Middle frontal gyrus (tissue), 1 donor: Measurements from ENCODE around the gene SAE1.
A peak's percentile ranks its signal among the peaks of the same experiment; 100 is the strongest.
"Not testable (repeated sequence)": the region's sequence is repeated elsewhere in the genome, so short reads cannot be mapped to it uniquely, and the experiment has no call there.

ENCODE experiments used
- DNase-seq: peaks from one replicate; pipeline ENCODE4 v3.0.0-alpha.2; 2015; ENCODE audit warnings: low spot score; ENCODE audit errors: extremely low spot score

The SAE1 gene

DNA sequence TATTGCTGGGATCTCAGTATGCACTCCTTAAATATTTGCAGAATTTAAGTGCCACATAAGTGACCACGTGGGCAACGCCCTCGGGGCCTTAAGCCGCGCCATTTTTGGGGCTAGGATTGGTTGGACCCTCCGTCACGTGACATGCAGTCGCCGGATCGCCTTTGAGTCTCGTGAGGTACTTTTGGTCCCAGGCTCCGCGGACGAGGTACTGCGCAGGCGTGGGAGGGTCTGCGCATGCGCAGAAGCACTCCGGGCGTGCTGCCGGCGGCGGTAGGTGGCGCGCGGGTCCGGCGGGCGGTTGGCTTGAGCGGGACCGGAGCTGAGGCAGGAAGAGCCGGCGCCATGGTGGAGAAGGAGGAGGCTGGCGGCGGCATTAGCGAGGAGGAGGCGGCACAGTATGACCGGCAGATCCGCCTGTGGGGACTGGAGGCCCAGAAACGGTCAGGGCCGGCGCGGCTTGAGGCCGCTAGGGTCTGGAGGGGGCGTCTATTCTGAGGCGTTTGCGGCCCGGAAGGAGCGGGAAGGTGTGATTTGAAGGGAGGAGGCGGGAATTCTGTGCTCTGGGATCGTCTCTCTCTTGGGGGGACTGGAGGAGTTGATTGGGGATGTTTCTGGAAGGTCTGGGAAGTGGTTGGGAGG is at the start of gene SAE1:
TSS of gene SAE1 (plus strand) at position 247 of the 639 bp plus-strand sequence. CDS start at position 343, 96 bp downstream.
- DNase-seq, result peak; percentile 85

DNA sequence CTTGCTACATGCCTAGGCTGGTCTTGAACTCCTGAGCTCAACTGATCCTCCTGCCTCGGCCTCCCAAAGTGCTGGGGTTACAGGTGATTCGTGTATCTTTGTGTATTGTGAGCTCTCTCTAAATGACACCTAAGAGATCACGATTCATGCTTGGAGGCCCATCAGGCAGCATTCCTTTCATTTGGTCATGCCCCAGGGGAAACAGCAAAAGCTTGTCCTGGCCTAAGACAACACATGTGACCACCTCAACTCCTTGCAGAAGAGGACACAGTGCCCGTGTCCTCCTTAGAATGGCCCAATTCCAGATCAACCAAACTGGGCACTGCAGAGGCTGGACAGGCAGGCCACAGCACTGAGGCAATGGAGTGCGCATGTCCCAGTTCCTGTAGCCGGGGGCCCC is 49.5 kb upstream of the SAE1 start:
- no peak for DNase-seq

- no peak for DNase-seq
Measured at GRCh38 chr19:47082493-47082892, 48.1 kb upstream of the SAE1 start.

DNA sequence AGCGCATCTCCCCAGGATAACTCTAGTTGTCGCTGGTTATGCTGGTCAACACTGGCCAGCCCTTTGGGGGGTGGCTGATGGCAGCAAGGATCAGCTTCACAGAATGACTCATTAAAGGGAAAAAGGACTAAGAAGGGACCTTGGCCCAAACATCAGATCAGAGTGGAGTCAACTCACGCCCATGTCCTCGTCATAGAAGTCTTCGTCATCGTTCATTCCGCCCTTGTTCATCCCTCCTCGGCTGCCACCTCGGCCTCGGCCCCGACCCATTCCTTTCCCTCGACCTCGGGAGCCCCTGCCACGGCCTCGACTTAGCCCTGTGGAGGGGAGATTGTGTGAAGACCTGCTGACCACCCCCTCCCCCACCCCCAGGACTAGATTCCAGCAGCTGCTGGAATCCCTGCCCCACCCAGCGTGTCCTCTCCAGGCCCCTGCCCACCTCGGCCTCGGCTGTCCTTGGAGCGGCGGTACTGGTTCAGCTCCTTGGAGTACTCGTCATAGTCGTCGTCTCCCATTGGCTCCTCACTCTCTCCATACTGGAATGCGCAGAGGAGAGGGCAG is 45.7 kb upstream of the SAE1 start:
- no peak for DNase-seq

GRCh38 chr19:47086280-47086679 is 44.4 kb upstream of the SAE1 start:
- DNase-seq, result no peak

DNA sequence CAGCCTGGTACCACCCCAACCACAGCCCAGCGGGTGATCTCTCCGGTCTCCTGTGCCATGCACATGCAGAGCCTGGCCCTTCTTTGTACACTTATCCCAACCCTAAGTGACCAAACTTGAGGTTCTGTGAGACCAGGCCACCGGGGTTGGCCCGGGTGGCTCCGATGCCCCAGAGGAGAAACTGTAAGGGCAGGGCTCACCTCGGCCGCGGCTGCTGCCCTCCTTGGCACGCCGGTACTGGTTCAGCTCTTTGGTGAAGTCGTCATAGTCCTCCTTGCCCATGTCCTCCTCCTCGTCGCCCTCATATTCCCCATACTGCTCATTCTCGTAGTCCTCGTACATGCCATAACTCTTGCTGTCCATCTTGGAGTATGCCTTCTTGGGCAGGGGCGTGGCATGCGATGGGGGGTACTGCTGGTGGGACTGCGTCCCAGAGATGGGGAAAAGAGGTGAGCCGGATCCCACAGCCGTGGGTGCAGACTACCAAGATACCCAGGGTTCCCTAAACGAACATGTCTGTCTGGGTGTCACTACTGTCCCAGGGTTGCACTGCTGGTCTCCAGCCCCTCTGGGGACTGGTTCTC is 40.8 kb upstream of the SAE1 start:
- DNase-seq, result no peak

DNA sequence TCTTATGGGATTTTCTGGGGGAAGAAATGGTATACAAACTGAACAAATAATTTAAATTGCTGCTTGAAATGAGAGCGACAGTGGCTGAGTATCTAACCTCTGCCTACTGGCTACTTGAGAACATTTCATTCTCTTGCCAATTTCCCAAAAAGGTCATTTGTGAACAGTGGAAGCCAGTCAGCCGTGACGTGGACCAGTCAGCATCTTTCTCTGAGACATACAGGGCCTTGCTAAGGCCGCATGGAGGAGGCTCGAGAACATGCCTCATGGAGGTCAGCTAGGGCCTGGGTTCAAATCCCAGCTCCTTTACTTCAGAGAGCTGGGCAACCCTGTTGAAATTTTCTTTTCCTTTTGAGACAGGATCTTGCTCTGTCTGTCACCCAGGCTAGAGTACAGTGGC is 37.4 kb upstream of the SAE1 start:
- no peak for DNase-seq

DNA sequence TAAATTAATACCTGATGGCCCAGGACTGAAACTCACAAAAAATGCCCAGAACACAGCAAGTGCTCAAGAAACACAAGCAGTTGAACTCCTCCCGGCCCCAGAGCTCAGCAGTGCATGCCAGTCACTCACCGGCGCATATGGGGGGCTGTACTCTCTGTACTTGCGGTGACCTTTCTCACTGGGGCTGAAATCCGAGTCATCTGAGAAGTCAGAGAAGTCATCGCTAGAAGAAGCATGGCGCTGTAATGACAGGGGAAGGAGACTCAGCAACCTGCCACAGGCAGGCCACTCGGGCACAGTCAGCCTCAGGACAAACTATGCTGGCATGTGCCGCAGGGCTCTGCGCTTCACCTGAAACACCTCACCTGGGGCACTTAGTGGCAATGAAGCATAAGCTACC is 36.8 kb upstream of the SAE1 start:
- no peak for DNase-seq

GRCh38 chr19:47094557-47095475 is 35.8 kb upstream of the SAE1 start:
- DNase-seq, result no peak

DNA sequence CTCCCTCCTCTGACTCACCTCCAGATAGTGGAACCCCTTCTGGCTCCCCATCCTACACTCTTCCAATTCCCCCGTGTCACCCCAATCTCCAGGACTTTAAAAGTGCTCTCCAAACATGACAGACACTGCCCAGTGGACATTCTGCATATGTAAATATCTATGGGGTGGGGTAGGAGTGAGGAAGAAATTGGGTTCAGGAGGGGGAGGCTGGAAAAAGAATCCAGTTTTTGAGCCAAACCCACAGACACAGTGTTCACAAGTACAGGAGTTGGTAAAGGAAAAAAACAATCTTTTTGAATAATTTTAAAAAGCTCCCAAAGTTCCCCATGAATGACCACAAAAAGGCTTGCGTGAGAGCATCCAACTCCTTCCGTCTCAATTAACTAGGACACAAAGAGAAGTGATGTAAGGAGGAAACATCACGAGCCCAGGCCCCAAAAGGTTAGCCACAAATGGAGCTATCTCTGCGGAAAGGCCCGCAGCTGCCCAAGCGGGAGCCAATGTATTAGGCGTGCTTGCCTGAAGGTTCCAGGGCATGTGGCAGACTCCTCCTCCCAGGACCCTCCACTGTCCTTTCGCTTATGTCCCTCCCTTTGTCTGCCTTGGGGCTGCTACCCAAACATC is 35.0 kb upstream of the SAE1 start:
- no peak for DNase-seq

DNA sequence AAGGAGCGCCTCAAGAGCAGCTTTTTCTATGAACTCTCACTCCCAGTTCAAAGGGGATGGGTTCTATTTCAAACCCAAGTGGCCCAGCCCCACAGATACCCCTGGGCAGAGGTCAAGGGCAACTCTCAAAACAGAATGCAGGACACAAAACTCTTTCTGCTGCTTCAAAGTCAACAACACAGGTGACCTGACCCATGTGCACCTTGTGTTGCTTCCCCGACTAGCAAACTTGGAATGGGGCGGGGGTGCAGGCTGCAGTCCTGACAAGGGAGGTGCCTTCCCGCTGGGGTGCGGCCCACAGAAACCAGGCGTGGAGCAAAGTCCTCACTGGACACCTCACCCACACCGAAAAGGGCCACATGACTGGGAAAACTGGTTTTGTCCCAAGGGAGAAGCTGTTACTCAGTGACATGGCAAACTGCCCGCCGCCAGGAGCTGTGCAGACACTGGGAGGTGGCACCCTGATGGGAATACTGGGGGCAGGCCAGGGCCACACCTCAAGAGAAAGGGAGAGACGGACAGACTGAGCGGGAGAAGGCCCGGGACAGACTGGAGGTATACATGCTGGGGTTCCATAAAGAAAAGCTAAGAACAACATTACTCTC is 34.4 kb upstream of the SAE1 start:
- no peak for DNase-seq

DNA sequence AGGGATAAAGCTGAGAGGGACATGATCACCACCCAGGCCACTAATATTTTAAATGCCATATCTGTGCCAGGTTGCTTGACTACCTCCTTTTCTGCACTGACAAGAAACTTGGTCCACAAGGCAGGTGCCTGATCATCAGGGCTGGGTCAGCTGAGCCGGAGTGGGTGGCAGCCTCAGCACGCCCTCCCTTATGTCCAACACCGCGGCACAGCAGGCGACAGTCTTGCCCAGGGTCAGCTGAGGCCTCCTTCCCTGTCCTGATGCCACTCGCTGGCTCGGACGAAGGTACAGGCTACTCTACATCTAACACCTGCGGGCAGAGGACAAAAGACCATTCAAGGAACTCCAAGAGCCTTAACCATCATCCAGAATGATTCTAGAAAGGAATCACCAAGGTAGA is 33.9 kb upstream of the SAE1 start:
- DNase-seq, result no peak

DNA sequence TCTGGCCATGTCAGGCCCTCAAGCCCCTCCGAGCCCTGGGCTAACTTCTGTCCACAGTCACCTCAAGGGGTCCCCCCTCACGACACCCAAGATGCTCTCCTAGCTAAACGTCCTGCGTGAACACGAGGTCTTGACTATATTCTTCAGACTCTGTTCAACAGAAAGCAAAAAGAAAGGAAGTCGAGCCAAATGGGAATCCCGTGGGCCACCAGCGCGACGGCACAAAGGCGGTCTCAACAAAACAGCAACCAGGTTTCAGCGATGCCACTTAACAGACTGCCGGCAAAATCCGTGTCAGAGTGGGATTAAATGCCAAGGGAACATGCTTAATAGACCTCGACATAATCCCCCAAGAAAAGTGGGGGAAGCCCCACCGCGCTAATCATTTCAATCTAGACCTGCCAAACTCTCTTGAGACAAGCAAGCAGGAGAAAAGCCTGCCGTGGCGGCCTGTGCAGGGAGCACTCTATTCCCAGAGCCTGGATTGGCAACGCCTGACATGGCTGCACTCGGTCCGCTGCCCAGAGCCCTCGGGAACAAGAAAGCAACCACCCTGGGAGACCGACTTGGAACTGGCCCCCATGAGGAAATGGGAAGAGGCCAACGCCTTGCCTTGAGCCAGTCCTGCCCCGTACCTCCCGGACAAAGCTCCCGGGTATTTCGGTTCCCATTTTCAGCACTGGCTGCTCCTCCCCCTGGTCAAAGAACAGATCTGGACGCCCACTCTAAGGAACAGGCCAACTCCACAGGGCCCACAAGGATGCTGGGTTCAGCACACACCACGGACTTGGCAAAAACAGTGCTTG is 33.0 kb upstream of the SAE1 start:
- peak; percentile 18 for DNase-seq

DNA sequence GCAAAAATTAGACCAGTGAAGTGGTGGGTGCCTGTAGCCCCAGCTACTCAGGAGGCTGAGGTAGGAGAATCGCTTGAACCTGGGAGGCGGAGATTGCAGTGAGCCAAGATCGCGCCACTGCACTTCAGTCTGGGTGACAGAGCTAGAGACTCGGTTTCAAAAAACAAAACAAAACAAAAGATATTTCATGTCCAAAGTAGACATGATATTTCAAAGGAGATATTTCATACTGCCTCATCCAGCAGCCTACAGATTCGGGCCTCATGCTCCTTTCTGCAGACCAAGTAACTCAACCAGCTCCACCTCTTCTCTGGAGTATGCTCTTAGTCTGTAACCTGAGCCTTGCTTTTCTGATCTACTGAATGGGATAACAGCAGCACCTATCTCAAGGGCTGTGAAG is 32.0 kb upstream of the SAE1 start:
- DNase-seq, result no peak

- no peak for DNase-seq
Measured at GRCh38 chr19:47099576-47100050, 31.0 kb upstream of the SAE1 start.

GRCh38 chr19:47100290-47100689 is 30.3 kb upstream of the SAE1 start:
- no peak for DNase-seq

- DNase-seq, result not testable (repeated sequence)
Measured at GRCh38 chr19:47101116-47101515, 29.5 kb upstream of the SAE1 start.

DNA sequence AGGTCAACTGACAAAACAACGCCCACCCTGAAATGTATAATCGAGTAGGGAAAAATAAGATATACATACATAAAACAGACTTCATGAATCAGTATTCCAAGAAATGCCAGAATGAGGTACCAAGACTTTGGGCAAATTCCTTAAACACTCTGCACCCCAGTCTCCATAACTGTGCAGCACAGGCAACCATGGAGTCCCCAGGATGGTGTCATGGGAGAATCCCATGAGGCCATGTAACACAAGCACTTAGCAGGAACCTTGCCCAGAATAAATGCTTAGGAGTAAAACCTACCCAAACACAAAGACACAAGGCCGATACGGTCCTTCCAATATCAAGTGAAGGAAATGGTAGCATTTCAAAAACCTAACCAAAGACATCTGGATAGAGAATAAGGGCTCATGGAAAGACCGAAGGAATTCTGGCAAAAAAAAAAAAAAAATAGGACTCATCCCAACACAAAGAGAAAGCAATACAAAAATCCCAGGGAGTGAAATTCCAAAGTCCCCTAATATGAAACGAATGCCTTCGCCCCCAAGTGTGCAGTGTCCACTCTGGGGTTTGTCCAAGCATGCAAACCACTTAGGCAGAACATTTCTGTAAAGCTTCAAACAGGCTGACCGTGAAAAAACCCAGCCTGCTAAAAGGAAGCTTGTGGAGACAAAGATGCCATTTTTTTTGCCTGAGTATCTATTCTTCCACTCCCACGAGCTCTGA is 28.1 kb upstream of the SAE1 start:
- DNase-seq, result no peak

GRCh38 chr19:47104680-47105079 is 26.0 kb upstream of the SAE1 start:
- no peak for DNase-seq

DNA sequence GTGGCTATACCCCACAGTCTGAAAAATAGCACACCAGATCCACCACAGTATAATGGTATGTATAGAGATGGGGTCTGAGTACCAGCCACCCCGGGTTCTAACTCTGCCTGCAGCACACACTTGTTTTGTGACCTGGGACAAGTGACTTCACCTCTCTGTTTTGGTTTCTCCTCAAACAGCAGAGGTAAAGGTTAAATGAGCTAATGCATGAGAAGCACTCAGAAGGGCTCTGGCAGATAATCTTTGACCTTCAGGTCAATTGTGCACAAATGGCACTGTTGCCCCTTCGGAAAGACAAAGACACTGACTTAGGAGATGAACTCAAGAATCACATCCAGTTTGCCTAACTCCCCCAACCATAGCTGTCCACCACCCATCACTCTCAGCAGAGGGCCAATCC is 24.8 kb upstream of the SAE1 start:
- DNase-seq, result no peak
